ENCODE measurements around the gene AGFG2.

GRCh38 chr7:100577103-100577502 is 38.1 kb downstream of the AGFG2 start:
- TF ChIP-seq CTCF (IDR thresholded peaks at IDR 0.05): no peak
- TF ChIP-seq POLR2A (IDR thresholded peaks at IDR 0.05): no peak
